Esophagus (tissue), 2 donors: ENCODE data around the gene FAM47B. TPM values are rescaled to one million over a fixed set of nuclear protein-coding genes. Genes with fewer than 3 reads are reported as not detected.

ENCODE experiments used
- H3K27ac ChIP-seq, 2 donors: one replicate each; pipeline ENCODE4 v1.5.1; 2013; ENCODE audit warnings: low read depth in 2 of 2, mild to moderate bottlenecking in 2 of 2, inconsistent platforms in 1 of 2, low read length in 1 of 2, moderate library complexity in 1 of 2
- H3K27me3 ChIP-seq, 2 donors: one replicate each; pipeline ENCODE4 v1.6.1; 2013; ENCODE audit warnings: low read length in 2 of 2, control low read depth in 1 of 2, mild to moderate bottlenecking in 1 of 2; ENCODE audit not compliant: insufficient read depth in 2 of 2, control insufficient read depth in 1 of 2
- H3K36me3 ChIP-seq, 2 donors: one replicate each; pipeline ENCODE4 v1.6.1; 2013; ENCODE audit warnings: low read length in 1 of 2; ENCODE audit not compliant: control insufficient read depth in 2 of 2, insufficient read depth in 2 of 2
- H3K4me1 ChIP-seq, 2 donors: one replicate each; pipeline ENCODE4 v1.6.1; 2013; ENCODE audit warnings: low read length in 1 of 2; ENCODE audit not compliant: control insufficient read depth in 2 of 2, insufficient read depth in 2 of 2
- H3K4me3 ChIP-seq, 2 donors: one replicate each; pipeline ENCODE4 v1.5.1; 2013; ENCODE audit warnings: low read length in 2 of 2, mild to moderate bottlenecking in 2 of 2, low read depth in 1 of 2, moderate library complexity in 1 of 2
- H3K9me3 ChIP-seq, 2 donors: one replicate each; pipeline ENCODE4 v1.6.1; 2013; ENCODE audit warnings: mild to moderate bottlenecking in 2 of 2, low read depth in 1 of 2, low read length in 1 of 2, moderate library complexity in 1 of 2; ENCODE audit not compliant: control insufficient read depth in 2 of 2, insufficient read depth in 1 of 2
- WGBS, 2 donors: extraction: QIAGEN DNeasy Blood & Tissue Kit; methylation state at CpG; one replicate each; pipeline ENCODE4 v1.1.7; 2013; 5-methylcytosine and 5-hydroxymethylcytosine counted together
- polyA plus RNA-seq, 2 donors: library from polyadenylated mRNA; stranded (reverse); fragments of 200-250 nt; gene quantifications; one replicate each; pipeline ENCODE4 v1.2.3, GENCODE V29; 2013
- donor health status: healthy with polysubstance abuse.
- donor health status: Bipolar disorder and iron deficiency.

Gene FAM47B
- polyA plus RNA-seq, 2 donors = not detected

GRCh38 chrX:34927866-34928265, 14.7 kb upstream of the FAM47B start:
- WGBS, 2 donors = 48 to 57% methylated on average over 2 of the region's 2 CpGs
- Histone ChIP-seq H3K36me3 (no peaks in the 10 kb centered on the region), H3K27me3 (peaks cover 0 to 4% of the 10 kb centered on the region in 2 donors), H3K4me3 (no peak overlapping the region), H3K27ac (no peak overlapping the region), H3K4me1 (no peaks in the 10 kb centered on the region), H3K9me3 (no peaks in the 10 kb centered on the region)

GRCh38 chrX:34943235-34943634, 639 bp downstream of the FAM47B start:
- H3K27me3 ChIP-seq = no peaks in the 10 kb centered on the region
- 95 to 96% methylated on average over 21 to 24 of the region's 24 CpGs for WGBS, 2 donors
- H3K4me3 ChIP-seq = no peak overlapping the region
- no peaks in the 10 kb centered on the region for H3K4me1 ChIP-seq
- H3K9me3 ChIP-seq = peaks cover 0 to 4% of the 10 kb centered on the region in 2 donors
- no peak overlapping the region for H3K27ac ChIP-seq
- no peaks in the 10 kb centered on the region for H3K36me3 ChIP-seq

GRCh38 chrX:34956916-34957315, 14.3 kb downstream of the FAM47B start:
- Histone ChIP-seq H3K4me1 (no peaks in the 10 kb centered on the region), H3K27me3 (no peaks in the 10 kb centered on the region), H3K4me3 (no peak overlapping the region), H3K27ac (no peak overlapping the region), H3K9me3 (no peaks in the 10 kb centered on the region), H3K36me3 (no peaks in the 10 kb centered on the region)

DNA sequence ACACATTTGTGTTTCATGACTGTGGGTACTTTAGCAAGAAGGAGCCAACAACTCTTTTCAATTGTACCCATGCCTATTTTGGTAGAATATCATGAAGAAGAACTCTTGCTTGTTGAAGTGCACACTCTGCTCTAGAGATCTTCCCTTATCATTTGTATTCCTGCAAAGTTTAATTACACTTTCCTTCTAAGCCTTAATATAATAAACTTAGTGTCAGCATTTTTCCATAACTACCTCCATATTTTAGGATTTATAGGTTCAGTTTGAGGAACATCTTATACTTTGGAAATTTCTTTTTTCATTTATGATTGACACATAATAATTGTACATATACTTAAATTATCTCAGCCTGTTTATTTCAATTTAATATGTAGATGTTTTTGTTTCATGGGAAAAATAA, 19.1 kb downstream of the FAM47B start:
- no peaks in the 10 kb centered on the region for H3K36me3 ChIP-seq
- H3K4me1 ChIP-seq = no peaks in the 10 kb centered on the region
- H3K9me3 ChIP-seq = no peaks in the 10 kb centered on the region

DNA sequence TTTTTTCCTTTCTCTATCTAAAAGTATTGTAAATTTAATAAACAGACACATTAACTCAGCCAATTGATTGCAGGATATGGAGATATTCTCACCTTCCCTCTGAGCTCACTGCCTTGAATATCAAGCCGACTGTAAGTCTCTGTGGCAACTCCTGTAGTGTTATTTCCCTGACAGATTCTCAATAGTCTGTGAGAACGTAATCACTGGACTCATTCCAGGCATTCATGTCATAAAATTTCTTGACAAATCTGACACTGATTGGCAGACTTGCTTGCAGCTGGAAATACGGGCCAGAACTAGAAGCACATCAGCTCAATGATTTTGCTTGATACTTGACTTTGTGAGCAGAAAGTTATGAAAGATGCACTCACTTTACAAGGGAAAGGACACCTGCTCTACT, 29.6 kb downstream of the FAM47B start:
- no peaks in the 10 kb centered on the region for H3K9me3 ChIP-seq
- no peak overlapping the region for H3K4me3 ChIP-seq
- no peak overlapping the region for H3K27ac ChIP-seq
- no peaks in the 10 kb centered on the region for H3K4me1 ChIP-seq
- 56 to 59% methylated on average over 3 of the region's 3 CpGs for WGBS, 2 donors
- no peaks in the 10 kb centered on the region for H3K36me3 ChIP-seq
- H3K27me3 ChIP-seq = no peaks in the 10 kb centered on the region

More for the DNA sequence above, 19.1 kb downstream of the FAM47B start:
- no peak overlapping the region for H3K27ac ChIP-seq
- no peaks in the 10 kb centered on the region for H3K27me3 ChIP-seq
- no peak overlapping the region for H3K4me3 ChIP-seq

DNA sequence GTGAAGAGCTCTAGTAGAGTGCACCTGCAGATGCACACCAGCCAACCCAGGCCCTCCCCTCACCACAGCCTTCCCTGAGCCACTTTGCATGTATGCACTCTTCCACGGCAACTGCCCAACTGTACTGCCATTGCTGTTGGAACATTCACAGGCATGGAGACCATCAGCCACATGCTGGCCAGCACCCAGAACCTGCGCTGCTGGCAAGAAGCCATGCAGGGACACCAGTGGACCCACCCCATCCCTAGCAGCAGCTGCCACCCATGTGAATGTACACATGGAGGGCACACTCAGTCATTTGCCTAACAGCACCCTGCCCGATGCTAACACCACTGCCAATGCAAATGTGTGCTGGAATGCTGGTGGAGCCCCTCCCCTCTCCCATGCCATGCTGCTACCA, 35.6 kb downstream of the FAM47B start:
- no peaks in the 10 kb centered on the region for H3K36me3 ChIP-seq
- no peaks in the 10 kb centered on the region for H3K9me3 ChIP-seq
- 86 to 93% methylated on average over 3 of the region's 3 CpGs for WGBS, 2 donors
- no peaks in the 10 kb centered on the region for H3K4me1 ChIP-seq
- H3K4me3 ChIP-seq = no peak overlapping the region
- H3K27me3 ChIP-seq = no peaks in the 10 kb centered on the region
- no peak overlapping the region for H3K27ac ChIP-seq

DNA sequence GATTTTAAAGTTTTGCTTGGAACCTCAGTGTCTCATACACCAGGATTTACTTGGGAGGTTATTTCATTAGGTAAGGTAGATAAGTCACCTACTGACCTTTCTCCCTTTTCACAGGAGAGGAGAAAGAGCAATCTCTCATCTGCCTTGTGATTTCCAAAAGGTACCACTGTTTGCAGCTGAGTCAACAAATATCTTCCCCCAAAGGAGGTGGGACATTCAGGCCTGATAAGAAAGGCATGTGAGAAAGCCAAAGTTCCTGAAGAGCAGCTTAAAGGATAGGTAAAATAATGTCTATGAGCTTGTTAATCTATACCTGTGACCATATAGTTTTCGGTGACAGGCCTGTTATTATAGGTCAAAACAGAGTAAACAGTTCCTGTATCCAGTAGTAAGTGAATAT, 45.0 kb downstream of the FAM47B start:
- no peak overlapping the region for H3K27ac ChIP-seq
- H3K36me3 ChIP-seq = no peaks in the 10 kb centered on the region
- no peaks in the 10 kb centered on the region for H3K27me3 ChIP-seq
- H3K4me3 ChIP-seq = no peak overlapping the region
- H3K9me3 ChIP-seq = no peaks in the 10 kb centered on the region
- 72 to 82% methylated on average over 1 of the region's 1 CpG for WGBS, 2 donors
- H3K4me1 ChIP-seq = no peaks in the 10 kb centered on the region
